HG03378 (cell line): ENCODE measurements around the gene HNF1B.

Source experiments
- ATAC-seq: cut with Tn5 transposase; IDR thresholded peaks from one replicate; pipeline ENCODE4 v1.9.1; 2021; ENCODE audit warnings: mild to moderate bottlenecking, moderate library complexity; ENCODE audit not compliant: unreplicated experiment

The HNF1B gene

DNA sequence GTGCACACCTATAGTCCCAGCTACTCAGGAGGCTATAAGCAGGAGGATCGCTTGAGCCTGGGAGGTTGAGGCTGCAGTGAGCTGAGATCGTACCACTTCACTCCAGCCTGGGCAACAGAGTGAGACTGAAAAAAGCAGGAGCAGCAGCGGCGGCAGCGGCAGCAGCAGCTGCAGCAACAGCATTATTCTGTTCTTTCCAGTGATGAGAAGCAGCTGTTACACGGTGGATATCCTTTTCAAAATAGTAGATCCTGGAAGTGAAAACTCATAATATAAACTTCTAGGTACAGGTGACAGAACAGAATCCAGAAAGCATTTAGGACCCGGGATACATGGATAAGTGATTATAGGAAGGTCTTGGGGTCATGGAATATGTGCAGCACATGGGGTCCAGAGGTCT lies 17.8 kb upstream of the HNF1B start:
- ATAC-seq = no peak

DNA sequence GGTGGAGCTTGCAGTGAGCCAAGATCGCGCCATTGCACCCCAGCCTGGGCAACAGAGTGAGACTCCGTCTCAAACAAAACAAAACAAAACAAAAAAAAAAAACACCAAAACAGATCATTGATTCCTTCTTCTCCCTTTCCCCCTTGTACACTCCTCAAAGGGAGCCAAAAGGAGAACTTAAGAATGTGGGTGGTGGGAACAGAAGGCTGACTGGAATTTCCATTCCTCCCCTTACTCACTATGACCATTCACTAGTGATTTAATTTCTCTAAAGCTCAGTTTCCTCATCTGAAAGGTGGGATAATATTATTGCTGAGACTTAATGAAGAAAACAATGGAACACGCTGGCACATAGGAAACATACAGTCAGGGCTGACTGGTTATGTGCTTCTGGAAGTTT lies 17.1 kb upstream of the HNF1B start:
- ATAC-seq = no peak

DNA sequence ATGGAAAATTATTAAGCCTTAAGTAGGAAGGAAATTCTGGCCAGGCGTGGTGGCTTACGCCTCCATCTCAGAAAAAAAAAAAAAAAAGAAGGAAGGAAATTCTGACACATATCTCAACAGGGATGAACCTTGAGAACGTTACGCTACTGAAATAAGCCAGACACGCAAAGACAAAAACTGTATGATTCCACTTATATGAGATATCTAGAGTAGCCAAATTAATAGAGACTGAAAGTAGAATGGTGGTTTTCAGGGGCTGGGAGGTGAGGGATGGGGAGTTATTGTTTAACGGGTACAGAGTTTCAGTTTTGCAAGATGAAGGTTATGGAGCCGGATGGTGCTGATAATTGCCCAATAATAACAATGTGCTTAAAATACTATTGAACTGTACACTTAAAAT lies 16.2 kb upstream of the HNF1B start:
- no peak for ATAC-seq

DNA sequence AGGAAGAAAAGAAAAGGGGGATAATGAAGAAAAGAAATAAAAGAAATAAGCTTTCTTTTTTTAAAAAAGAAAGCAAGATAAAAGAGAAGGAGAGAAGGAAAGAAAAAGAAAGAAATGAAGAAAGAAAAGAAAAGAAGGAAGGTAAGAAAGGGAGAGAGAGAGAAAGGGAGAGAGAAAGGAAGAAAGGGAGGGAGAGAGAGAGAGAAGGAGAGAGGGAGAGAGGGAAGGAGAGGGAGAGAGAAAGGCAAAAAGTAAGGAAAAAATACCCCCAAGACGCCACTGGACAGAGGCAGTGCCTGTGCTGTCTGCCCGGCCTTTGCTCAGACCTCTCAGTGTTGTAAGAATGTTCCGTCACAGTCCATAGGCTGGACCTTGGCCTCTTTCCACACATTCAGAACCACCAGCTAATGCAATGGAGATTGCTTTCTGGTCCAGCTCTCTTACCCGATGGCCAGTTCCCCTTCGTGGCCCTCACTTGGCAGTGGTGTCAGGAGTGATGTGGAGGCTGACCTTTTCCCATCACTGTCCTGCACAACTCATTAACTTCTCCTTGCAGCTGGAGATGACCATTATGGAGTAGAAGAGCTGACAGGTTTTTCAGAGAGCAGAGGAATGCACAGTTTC lies 14.3 kb upstream of the HNF1B start:
- ATAC-seq = no peak

DNA sequence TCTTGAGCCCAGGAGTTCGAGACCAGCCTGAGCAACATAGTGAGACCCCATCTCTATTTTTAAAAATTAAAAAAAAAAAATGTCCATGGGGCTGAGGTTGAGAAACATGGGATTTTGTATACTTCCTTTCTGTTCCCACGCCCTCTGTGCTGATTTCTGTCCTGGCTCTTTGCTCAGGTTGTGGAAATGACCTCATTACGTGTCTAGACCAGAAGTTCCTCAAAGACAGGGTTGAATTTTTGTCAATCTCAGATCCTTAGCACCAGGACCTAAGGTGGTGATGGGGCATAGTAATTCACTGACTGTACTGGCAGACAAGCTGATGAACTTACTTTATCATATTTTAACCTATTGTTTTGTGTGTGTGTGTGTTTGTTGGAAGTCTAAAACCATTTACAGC lies 11.2 kb upstream of the HNF1B start:
- ATAC-seq = no peak

DNA sequence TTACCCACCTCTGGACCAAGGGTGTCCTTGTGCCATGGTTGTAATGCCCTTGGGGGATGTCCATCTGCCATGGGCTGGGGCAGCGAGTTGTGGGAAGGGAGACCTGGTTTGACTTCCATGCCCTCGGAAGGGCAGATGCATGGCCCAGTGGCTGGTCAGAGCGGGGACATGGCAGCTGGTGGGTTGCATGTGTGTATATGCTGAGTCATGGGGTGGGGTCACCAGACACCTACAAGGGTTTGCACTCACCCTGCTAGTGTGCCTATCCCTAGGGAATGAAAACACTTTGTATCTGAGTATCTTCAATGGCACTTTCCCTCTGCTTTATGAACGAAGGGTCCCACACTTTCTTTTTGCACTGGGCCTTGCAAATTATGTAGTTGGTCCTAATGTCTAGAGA lies 10.6 kb upstream of the HNF1B start:
- ATAC-seq = no peak

DNA sequence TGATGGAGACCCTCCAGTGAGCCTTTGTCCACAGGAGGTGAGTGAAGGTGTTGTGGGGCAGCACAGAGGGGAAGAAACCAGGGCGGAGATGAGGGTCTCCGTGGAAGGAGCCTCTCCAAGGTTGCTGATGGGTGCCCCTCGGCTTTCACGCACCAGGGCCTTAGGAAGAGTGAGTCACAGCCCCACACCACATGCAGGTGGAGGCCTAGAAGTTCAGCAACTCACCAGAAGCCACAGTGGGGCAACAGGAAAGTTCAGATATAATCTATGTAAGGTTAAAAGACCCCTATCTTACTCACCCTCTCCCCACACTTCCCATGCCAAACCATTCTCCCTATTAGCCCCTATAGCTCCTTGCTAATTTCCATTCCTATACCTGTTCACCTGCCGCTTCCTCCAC lies 9.5 kb upstream of the HNF1B start:
- no peak for ATAC-seq

DNA sequence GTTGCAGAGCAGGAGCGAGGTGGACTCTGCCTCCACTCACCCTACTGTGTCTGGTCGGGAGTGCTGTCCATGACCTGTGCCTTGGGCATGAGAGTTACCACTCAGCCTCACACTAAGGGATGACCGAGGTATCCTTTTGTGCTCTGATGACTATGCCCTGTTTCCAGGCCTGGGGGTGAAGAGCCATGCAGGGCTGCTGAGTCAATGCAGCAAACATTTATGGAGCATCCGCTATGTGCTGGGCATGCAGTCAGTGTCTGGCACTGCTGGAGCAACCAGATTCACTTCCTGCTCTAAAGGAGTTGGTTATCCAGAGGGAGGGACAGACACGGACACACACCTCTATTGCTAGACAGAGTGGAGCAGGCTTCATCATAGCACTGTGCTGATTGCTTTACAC lies 7.6 kb upstream of the HNF1B start:
- ATAC-seq = no peak

DNA sequence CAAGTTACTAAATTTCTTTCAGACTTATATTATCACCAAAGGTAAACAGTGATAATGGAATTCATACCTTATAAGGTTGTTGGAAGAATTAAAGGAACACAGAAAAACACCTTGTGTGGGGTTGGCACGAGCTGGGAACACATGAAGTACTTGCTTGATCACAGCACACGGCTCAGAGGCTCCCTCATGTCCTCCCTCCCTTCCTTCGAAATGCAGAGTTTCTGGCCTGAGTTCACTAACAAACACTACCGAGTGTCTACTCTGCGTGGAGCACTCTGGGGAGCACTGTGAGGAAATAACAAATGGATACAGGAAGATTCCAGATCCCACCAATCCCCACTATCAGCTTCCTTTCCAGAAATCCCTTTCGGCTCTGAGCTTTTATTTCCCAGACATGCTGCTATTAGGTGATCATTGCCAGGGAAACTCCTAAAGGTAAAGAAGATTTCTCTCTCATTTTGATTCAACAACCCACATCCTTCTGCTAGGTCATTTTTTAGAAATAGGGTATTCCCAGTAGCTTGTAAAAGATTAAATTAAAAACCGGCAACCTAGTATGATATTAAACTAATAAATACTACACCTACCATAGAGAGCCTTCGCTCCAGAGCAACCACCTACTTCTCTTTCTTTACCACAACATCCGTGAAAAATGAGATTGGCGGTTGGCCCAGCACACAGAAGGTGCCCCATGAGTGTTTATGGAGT lies 6.1 kb upstream of the HNF1B start:
- ATAC-seq = no peak

DNA sequence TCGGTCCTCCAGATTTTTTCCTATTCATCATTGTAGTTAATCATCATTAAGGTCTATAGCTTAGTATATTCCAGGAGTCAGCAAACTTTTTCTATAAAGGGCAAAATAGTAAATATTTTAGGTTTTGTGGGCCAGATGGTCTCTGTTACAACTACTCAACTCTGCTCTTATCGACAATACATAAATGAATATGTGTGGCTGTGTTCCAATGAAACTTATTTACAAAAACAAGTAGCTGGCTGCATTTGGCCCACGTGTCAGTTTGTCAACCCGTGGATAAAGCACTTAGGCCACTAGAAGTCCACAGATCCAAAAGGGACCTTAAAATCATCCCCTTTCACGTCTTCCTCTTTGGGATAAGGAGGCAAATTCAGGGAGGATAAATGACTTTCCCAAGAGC lies 5.4 kb upstream of the HNF1B start:
- ATAC-seq = no peak

DNA sequence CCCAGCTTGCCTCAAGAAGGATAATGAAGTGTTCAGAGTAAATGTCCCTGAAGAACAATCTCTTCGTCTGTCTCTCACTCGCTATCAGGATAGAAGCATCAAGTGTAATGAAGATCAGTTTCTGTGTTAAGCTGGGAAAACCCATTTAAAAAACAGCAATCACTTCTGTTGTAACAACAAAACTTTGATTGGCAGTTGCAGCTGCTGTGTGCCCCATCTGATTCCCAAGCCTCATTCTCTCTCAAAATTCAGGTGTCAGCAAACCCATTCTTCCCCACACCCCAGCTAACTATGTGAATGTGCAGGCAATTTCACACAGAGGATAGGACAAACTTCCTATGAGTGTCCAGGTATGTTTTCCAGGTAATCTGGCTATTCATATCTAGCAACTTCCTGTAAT lies 2.4 kb upstream of the HNF1B start:
- ATAC-seq = no peak

DNA sequence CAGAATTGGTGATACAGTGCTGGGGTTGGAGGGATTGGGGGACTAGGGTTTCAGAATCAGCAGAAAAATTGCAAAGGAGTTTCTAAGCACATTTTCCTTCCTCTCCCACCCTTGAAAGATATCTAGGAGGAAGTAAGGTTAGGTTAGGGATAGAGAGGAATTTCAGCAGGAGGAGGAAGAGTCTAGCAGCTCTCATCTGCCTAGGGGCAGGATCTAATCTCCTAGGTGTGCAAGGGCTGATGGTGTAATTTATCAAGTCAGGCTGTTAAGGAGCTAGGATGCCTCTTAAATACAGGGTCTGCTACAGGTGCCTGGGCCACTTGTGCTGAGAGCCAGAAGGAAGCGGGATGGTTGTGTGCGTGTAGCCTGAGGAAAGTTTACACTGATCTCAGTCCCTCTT lies 1.8 kb upstream of the HNF1B start:
- no peak for ATAC-seq

DNA sequence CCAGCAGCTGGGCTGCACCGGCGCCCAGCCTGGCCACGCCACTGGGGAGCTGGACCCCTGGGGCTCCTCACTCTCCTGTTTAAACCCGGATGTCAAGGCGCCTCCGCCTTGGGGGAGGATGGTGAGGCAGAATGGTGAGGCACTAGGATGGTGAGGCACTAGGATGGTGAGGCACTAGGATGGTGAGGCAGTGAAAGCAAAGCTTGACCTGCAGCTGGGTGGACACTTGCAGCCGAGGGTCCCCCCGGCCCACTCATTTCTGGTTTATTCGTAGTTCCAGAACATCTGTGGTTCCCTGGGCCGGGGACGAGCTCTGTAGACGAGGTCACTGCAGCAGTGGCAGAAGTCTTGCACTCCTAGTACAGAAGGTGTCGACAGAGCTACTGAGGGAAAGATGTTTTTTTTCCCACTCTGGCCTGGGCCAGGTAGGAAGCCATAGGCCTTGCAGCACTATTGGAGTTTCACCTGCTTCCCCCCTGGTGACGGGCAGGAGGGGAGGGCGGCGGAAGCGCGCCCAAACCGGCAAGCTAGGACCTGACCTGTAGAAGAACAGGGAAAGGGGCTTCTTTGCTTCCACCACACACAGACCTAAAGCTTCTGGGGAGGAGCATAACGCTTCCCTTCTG lies 1.1 kb upstream of the HNF1B start:
- ATAC-seq = no peak

DNA sequence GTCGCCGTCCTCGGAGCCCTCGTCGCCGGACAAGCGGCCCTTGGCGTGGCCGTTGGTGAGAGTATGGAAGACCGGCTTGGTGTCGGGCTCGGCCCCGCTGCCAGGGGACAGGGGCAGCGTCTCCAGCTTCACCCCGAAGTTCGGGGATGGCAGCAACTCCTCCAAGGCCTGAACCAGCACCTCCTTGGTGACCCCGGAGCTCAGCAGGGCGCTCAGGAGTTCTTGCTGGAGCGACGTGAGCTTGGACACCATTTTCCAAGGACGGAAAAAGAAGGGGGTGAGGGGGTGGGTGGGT lies 279 bp downstream of the HNF1B start:
- no peak for ATAC-seq

DNA sequence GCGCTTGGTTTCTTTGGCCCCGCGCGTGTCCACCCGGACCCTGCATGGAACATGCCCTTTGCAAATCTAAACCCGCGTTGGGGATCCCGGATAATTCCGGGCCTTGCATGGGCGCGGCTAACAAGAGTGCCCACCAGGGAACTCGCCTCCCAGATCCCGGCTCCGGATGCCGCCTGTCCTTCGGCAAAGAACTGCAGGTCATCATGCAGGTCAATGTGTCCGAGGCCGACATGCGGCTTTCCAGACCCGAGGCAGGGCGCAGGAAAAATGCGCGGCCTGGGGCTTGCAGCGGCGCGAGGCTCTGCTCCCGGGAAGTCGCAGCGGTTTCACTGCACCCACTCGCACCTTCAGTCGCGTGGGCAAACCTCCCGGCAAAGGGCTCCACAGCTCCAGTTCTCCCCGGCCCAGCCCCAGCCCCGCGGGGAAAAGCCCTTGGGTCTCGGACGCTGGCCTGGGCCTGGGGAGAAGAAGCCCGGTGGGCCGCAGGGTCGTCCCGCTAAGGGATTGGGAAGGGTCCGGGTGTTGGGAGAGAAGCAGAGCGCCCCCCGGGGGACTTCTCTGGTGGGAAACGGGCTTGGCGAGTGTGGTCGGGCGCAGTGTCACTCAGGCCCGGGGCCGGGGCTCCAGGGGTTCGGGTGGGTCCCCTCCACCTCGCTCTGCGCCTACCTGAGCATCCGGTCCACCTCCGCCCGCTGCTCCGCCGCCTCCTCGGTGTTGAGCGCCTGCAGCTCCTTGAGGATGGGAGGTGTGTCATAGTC lies 805 bp downstream of the HNF1B start:
- ATAC-seq = no peak

DNA sequence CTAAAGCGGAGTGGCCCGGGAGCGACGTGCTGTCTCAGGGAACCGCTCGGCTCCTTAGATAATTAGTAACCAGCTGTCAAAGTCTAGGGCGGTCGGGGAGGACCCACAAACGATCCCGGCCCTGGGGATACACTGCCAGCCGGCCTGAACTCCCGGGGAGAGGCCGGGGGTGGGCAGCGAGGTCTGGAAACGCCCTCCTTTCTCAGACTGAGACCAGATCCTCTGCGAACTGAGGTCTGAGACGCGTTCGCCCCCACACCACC lies 1.3 kb downstream of the HNF1B start:
- ATAC-seq = no peak

DNA sequence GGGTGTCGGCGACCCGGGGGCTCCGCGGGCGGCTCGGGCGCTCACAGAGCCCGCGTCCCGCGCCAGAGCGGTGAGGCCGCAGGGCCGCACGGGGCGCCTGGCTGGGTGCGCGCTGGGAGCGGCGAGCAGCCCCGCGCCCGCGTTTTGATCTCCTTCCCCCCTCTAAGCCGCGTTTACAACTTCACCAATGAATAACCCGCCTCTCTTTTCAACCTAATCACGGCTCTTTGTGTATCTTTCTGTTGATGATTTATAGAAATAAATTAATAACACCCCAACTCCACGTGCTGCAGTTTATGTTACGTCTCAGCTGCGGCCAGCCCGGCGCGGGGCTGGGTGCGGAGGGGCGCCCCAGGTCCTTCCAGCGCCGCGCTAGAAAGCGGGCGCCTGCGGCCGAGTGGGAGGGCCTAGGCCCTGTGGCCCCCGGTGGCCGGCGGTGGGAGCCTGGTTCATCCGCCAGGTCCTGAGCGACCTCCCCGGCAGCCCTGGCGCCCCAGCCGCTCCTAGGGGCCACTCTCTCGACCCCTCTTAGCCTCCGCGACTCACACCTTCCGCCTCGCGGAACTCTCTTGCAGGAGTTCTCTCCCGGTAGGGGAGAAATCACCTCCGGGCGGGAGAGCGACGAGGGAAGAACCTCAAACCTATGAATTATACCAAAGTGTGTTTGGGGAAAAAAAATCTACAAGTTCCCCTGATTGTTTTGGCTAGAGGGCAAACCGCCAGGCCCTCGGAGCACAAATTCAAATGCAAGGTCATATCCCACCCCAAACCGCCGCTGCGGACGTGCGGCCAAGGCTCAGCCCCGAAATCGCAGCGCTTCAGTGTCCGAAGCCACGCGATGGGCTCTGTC lies 1.9 kb downstream of the HNF1B start:
- no peak for ATAC-seq

DNA sequence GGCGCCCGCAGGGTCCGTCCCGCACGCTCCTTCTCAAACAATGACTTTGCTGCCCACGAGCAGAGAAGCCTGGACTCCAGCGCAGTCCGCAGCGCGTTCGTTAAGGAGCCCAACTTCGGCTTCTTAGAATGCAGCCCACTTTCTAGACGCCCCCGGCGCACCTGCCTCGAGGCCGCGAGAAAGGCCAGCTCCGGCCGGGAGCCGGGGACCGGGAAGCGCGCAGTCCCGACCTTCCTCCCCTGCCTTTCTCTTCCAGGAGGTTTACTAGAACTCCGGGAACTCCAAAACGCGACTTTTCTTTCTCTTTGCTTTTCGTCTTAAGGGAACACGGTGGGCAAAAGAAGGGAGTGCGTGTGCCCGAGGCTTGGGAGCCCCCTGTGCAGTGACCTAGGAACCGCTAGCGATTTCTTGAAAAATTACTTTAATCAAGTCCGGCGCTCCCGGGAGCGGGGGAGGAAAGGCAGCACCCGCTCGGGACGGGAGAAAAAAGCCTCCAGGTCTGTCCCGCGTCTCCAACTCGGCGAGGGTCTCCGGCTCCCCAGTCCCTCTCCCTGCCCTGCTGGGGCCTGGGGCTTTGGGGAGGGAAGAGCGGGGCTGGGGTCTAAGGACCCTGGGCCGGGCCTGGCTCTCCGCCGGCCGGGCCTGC lies 2.6 kb downstream of the HNF1B start:
- no peak for ATAC-seq

DNA sequence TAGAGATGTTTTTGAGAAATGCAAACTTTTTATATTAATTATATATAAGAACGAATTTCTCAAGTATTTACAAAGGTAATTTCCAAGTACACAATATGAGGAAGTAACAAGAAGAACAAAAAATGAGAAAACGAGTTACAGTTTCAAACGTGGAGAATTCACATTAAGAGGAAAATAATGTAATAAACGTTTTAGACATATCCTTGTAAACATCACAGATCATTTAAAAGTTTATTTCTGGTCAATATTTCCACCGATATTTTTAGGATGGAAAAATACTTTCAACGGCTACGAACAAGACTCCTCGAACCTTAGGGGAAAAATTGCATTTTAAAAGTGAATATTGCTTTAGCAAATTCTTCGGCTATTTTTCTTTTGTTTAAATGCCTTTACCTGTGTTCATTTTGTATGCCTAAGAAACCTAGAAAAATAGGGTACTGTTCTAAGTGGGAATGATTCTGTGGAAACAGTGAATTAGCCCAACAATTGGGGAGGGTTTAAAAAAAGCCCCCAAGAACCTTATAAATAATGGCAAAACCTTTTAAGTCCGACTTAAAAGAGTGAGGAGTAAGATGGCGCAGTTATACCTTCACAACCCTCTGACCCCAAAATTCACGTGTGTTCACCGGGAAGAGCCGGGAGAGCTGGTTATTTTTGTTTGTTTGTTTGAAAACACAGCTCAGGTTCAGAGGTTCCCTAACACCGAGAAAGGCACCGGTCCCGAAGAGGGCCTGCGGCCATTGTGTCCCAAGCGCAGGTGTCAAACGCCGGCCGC lies 3.3 kb downstream of the HNF1B start:
- ATAC-seq = no peak

DNA sequence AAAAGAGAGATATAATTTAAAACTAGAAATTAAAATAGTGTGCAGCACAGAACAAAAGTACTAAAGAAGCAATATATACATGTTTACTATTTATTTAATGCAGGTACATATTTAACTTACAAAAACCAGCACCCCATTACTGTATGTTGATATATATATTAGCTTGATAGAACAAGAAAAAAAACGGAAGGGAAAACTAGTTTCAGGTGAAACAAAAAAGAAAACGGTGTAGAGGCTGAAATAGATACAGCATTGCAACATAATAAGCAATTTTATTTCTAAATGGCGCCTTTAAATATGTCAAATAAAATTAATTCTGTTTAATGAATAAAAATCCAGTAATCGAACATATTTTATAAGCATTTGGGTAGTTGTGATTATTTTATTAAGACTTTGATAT lies 3.9 kb downstream of the HNF1B start:
- ATAC-seq = no peak
